ENCODE results near the gene ABLIM1.

The ABLIM1 gene

DNA sequence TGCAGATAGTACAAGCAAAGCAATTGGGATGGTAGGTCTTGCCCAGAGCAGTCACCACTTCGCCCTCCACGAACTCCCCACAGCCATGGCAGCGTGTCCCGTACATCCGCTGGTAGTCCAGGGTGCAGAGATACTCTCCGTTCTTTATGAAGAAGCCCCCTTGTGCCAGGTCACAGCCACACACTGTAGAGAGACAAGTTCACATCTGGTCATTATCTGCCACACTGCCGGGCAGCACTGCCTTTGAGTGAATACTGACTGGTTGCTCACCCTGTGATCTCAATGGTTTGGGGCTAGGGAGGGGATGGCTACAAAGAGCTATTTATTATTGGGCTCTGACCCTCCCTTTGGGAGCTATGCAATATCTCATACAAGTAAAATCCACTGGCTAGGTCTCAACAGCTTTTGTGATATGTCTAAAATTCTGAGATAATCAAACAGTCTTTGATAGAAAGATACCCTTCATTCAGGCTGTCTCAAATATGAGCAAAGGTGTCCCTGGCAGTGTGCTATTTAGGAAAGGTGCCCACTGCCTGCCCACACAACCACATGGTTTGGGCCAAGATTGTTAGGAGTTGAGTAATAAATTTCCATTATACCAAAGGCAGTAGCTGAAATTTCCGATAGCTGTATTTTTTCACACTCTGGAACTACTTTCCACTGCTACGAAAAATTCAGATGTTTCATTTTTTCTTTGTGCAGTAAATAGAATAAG is 82.5 kb downstream of the ABLIM1 start:
- TF ChIP-seq CEBPB (IDR thresholded peaks at IDR 0.05): no peak
- TF ChIP-seq YY1 (IDR thresholded peaks at IDR 0.05; ENCODE audit: low read depth): no peak
- TF ChIP-seq ZBTB7A (IDR thresholded peaks at IDR 0.05; ENCODE audit: low read depth): no peak
- TF ChIP-seq TEAD4 (IDR thresholded peaks at IDR 0.05): no peak
- TF ChIP-seq EP300 (IDR thresholded peaks at IDR 0.05; ENCODE audit: borderline replicate concordance): no peak
- TF ChIP-seq CREB1 (IDR thresholded peaks at IDR 0.05; ENCODE audit: low read depth): no peak
- no peak for TF ChIP-seq REST (IDR thresholded peaks at IDR 0.05; ENCODE audit: low read depth)
- no peak for TF ChIP-seq NFIC (IDR thresholded peaks at IDR 0.05)
- no peak for TF ChIP-seq USF1 (IDR thresholded peaks at IDR 0.05)
- no peak for TF ChIP-seq TCF12 (IDR thresholded peaks at IDR 0.05; ENCODE audit: low read depth)
- no peak for TF ChIP-seq FOXM1 (IDR thresholded peaks at IDR 0.05; ENCODE audit: borderline replicate concordance, low read depth)
- TF ChIP-seq TAF1 (IDR thresholded peaks at IDR 0.05; ENCODE audit: low read depth): no peak
- TF ChIP-seq MAX (IDR thresholded peaks at IDR 0.05): no peak
- TF ChIP-seq EGR1 (IDR thresholded peaks at IDR 0.05): no peak
- TF ChIP-seq RAD21 (IDR thresholded peaks at IDR 0.05; ENCODE audit: low read depth): no peak

DNA sequence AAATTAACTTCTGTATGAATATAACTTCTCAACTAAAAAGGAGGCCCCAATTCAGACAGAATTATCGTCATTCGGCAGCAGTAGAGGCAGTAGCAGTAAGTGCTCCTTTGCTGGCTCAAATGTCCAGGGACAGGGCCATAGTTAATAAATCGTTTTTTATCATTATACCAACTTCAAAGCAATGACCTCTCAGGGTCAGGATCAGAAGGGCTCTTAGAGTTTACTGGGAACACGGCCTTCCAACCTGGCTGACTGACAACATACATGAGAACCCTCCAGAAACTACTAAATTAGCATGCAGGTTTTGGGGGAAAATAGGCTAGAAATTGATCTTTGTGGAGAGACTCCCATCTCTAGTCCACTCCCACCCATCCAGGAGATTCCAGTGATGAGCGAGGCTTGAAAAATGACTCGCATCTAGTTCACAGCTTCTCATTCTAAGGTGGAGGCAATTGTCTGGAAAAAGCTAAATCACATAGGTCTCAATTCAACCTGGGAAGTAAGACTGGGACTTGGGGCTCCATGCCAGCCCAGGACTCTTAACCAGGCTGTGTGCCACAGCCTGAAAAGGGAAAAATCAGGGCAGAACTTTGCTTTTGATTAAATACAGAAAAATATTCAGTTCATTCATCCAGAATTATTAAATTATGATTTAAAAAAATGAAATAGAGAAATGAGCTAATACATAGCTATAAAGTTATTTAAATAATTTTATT is 84.6 kb downstream of the ABLIM1 start:
- TF ChIP-seq ZBTB7A (IDR thresholded peaks at IDR 0.05; ENCODE audit: low read depth) (no peak), FOXM1 (IDR thresholded peaks at IDR 0.05; ENCODE audit: borderline replicate concordance, low read depth) (no peak), REST (IDR thresholded peaks at IDR 0.05; ENCODE audit: low read depth) (no peak), CEBPB (IDR thresholded peaks at IDR 0.05) (no peak), EP300 (IDR thresholded peaks at IDR 0.05; ENCODE audit: borderline replicate concordance) (no peak), MAX (IDR thresholded peaks at IDR 0.05) (no peak), RAD21 (IDR thresholded peaks at IDR 0.05; ENCODE audit: low read depth) (no peak), EGR1 (IDR thresholded peaks at IDR 0.05) (no peak), TCF12 (IDR thresholded peaks at IDR 0.05; ENCODE audit: low read depth) (no peak), CREB1 (IDR thresholded peaks at IDR 0.05; ENCODE audit: low read depth) (no peak)

DNA sequence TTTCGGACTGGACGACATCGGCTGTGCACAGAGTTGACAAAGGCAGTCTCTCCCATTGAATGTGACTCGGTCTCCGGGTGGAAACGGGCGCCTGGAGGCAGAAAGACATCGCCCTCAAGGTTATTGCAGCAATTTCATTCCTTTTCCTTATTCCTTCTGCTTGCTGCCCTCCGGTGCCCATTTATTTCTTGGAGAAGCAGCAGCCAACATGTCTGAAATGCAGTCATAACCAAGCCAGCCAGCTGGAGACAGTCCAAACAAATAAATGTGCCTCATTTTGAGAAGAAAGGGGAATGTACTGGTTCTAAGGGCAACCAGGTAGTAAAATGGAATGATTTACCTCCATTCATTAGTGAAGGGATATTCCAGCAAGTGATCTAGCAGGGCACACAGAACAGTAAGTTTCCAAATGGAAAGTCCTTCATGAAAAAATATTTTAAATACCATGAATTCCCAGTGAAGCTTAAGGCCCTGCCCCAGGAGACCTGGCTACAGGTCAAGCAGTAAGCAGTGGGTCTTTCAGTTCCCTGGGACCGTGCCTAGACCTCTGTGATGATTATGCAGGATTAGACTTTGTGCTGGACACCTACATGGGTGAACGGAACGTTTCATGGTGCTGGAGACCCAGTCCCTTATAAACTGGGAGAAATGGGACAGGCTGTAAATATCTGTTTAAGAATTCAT is 86.6 kb downstream of the ABLIM1 start:
- TF ChIP-seq USF1 (IDR thresholded peaks at IDR 0.05) (no peak), TCF12 (IDR thresholded peaks at IDR 0.05; ENCODE audit: low read depth) (no peak), FOXM1 (IDR thresholded peaks at IDR 0.05; ENCODE audit: borderline replicate concordance, low read depth) (no peak), REST (IDR thresholded peaks at IDR 0.05; ENCODE audit: low read depth) (no peak), CEBPB (IDR thresholded peaks at IDR 0.05) (no peak), TEAD4 (IDR thresholded peaks at IDR 0.05) (peak; percentile 87), RAD21 (IDR thresholded peaks at IDR 0.05; ENCODE audit: low read depth) (peak; percentile 34; the same call in 1 of the 2 replicates), TAF1 (IDR thresholded peaks at IDR 0.05; ENCODE audit: low read depth) (no peak), EP300 (IDR thresholded peaks at IDR 0.05; ENCODE audit: borderline replicate concordance) (no peak; the same call in 1 of the 2 replicates), EGR1 (IDR thresholded peaks at IDR 0.05) (no peak), ZBTB7A (IDR thresholded peaks at IDR 0.05; ENCODE audit: low read depth) (no peak), YY1 (IDR thresholded peaks at IDR 0.05; ENCODE audit: low read depth) (0 out of 2 replicates have a peak, but pooled peaks have one; percentile 37), CREB1 (IDR thresholded peaks at IDR 0.05; ENCODE audit: low read depth) (no peak), NFIC (IDR thresholded peaks at IDR 0.05) (no peak), MAX (IDR thresholded peaks at IDR 0.05) (no peak)

All from Ishikawa (cell line).